Body of pancreas (tissue), 4 donors: ENCODE measurements around the gene INSIG1. TPM values are rescaled to one million over a fixed set of nuclear protein-coding genes. Genes with fewer than 3 reads are reported as not detected.

ENCODE experiments used
- ATAC-seq: fragments of 150-250 bp; one replicate; pipeline ENCODE4 v1.9.1; 2016
- DNase-seq, 4 donors: peaks; one replicate each; pipeline ENCODE4 v3.0.0-alpha.2; 2019
- H3K27ac ChIP-seq, 4 donors: fragments of 200-600 bp; sonication (generic); 1 replicate in 3 of 4; 2 replicates in 1 of 4; pipeline versions ENCODE4 v1.5.1 to v1.6.1; 2016 to 2019; ENCODE audit warnings: mild to moderate bottlenecking in 1 of 4, mixed read lengths in 1 of 4, moderate library complexity in 1 of 4
- H3K27me3 ChIP-seq, 2 donors: fragments of 200-600 bp; sonication (generic); one replicate each; pipeline ENCODE4 v1.6.0; 2016; ENCODE audit warnings: mild to moderate bottlenecking in 1 of 2
- H3K36me3 ChIP-seq, 2 donors: fragments of 200-600 bp; sonication (generic); replicated peaks in 1 of 2; 2 replicates each; pipeline ENCODE4 v1.5.1; 2016; ENCODE audit warnings: low read depth in 2 of 2; ENCODE audit not compliant: insufficient read depth in 1 of 2
- H3K4me1 ChIP-seq: fragments of 200-600 bp; sonication (generic); one replicate; pipeline ENCODE4 v1.6.0; 2016
- H3K4me3 ChIP-seq, 2 donors: fragments of 200-600 bp; sonication (generic); 1 replicate in 1 of 2; 2 replicates in 1 of 2; pipeline ENCODE4 v1.5.1; 2016 to 2019
- H3K9me3 ChIP-seq, 3 donors: fragments of 200-600 bp; sonication (generic); 1 replicate in 2 of 3; 2 replicates in 1 of 3; pipeline ENCODE4 v1.5.1; 2016
- POLR2A ChIP-seq, 3 donors: fragments of 450-650 bp; IDR thresholded peaks; one replicate each; pipeline ENCODE4 v1.6.1; 2016; ENCODE audit warnings: antibody characterized with exemption in 3 of 3, mild to moderate bottlenecking in 2 of 3
- WGBS, 2 donors: methylation state at CpG; one replicate each; pipeline ENCODE4 v1.1.5; 2017; 5-methylcytosine and 5-hydroxymethylcytosine counted together
- intact Hi-C: fragments of 100-400 bp; cut with DNase I; formaldehyde crosslinking; loops from one replicate; pipeline ENCODE4 v1.15.1; 2023
- total RNA-seq, 2 donors: library from RNA; depleted of rRNA; stranded (reverse); fragments of >200 nt; gene quantifications; one replicate each; pipeline ENCODE4 v1.1.0, GENCODE V29; 2016
- TF ChIP-seq, protein P1 (sequence below), 7 experiments: fragments of 450-650 bp in 4 of 7; fragments of 200-600 bp in 3 of 7; sonication (generic) in 3 of 7; IDR thresholded peaks; one replicate each; pipeline ENCODE4 v1.5.1; 2016 to 2019; ENCODE audit warnings: antibody characterized with exemption in 7 of 7

INSIG1 gene
- total RNA-seq = 10 to 100 TPM; 47.0 to 79.8 TPM

DNA sequence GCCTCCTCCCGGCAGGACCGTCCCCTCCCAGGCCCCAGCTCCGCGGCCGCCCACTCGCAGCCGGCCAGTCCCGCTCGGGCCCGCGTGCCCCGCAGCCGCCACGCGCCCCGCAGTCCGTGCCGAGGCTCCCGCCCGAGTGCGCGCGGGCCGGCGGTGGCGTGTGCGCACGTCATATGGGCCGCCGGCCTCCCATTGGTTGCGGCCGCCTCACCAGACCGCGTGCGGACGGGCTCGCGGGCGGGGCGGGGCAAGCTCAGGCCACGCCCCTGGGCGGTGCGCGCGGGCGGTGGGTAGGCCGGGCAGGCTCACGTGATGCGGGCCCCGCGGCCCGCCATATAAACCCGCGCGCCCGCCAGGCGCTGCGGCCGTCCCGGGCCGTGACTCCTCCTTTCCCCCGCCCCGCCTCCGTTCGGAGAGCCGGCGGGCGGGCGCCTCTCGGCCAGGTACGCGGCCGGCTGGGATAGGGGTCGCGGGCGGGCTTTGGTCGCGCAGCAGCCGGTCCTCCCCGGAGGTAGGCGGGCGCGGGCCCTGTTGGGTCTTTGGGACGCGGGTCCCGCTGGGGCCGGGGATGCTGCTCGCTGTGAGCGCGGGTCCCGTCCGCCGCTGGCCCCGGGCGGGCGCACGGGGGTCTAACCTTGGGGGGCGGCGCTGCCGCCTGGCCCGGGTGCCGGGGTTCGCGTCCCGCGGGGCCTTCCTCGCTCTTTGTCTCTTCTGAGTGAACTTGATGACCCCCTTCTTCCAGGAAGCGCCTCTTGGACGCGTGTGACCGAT is at the start of gene INSIG1:
INSIG1 (plus strand) TSS at position 362 of the 771 bp plus-strand sequence; CDS start at position 770, 408 bp downstream.
- TF ChIP-seq, protein P1, sequence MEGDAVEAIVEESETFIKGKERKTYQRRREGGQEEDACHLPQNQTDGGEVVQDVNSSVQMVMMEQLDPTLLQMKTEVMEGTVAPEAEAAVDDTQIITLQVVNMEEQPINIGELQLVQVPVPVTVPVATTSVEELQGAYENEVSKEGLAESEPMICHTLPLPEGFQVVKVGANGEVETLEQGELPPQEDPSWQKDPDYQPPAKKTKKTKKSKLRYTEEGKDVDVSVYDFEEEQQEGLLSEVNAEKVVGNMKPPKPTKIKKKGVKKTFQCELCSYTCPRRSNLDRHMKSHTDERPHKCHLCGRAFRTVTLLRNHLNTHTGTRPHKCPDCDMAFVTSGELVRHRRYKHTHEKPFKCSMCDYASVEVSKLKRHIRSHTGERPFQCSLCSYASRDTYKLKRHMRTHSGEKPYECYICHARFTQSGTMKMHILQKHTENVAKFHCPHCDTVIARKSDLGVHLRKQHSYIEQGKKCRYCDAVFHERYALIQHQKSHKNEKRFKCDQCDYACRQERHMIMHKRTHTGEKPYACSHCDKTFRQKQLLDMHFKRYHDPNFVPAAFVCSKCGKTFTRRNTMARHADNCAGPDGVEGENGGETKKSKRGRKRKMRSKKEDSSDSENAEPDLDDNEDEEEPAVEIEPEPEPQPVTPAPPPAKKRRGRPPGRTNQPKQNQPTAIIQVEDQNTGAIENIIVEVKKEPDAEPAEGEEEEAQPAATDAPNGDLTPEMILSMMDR (IDR thresholded peaks at IDR 0.05) = peak in 2 of 7 experiments; percentile 8 to 28
- TF ChIP-seq POLR2A (IDR thresholded peaks at IDR 0.05) = peak; percentile 93 to 99 (median 96)
- Histone ChIP-seq H3K4me1 (peaks cover 45% of the 10 kb centered on the region), H3K9me3 (no peaks in the 10 kb centered on the region), H3K27me3 (no peaks in the 10 kb centered on the region), H3K4me3 (peak within 1 kb of the TSS; percentile 54 to 89), H3K27ac (peak within 1 kb of the TSS; percentile 93 to 99 (median 96)), H3K36me3 (no peaks in the 10 kb centered on the region)
- intact Hi-C loops = no loop called here
- ATAC-seq = peak; percentile 87
- DNase-seq = peak; percentile 93 to 96 (median 94)
- 0% methylated on average over 5 to 71 of the region's 111 CpGs for WGBS, 2 donors

DNA sequence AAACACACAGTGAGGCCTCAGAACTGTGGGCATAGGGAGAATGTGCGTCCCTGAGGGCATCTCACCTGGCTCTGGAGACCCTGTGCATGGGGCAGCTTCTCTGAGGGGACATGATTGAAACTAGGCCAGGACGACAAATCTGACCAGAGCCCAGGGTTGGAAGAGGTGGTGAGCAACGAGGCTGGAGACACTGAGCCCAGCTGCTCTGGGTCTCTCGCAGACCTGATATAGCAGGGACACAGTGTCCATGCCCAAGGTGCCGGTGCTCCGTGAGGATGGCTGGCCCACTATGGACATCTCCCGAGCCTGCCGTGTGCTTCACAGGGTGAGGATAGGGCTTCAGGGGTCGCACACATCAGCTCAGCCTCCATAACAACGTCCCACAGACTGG is 49.3 kb upstream of the INSIG1 start:
- TF ChIP-seq, protein P1 (IDR thresholded peaks at IDR 0.05) = no peak
- TF ChIP-seq POLR2A (IDR thresholded peaks at IDR 0.05) = no peak
- no peak overlapping the region for H3K4me3 ChIP-seq
- no peaks in the 10 kb centered on the region for H3K36me3 ChIP-seq
- H3K9me3 ChIP-seq = no peaks in the 10 kb centered on the region
- DNase-seq = no peak
- no peaks in the 10 kb centered on the region for H3K27me3 ChIP-seq
- intact Hi-C loops = no loop called here
- H3K27ac ChIP-seq = no peak overlapping the region
- peaks cover 28% of the 10 kb centered on the region for H3K4me1 ChIP-seq
- WGBS, 2 donors = 93 to 94% methylated on average over 10 of the region's 10 CpGs
- ATAC-seq = no peak

DNA sequence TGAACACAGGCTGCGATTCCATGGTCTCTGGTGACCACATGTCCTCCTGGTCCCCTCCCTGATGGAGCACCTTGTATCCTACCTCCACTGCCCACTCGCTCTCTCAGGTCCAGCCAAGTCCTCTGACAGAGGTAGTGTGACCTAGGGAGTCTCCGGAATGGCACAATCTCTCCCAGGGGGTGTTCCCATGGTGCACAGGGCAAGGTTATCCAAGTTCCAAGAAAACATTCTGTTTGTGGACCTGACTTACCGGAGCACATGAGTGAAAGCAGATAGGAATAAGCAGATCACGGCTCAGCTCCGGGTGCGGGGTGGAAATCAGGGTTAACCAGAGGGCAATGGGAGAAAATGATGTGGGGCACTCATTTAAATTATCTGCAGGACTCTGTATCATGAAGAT is 45.8 kb upstream of the INSIG1 start:
- H3K4me1 ChIP-seq = peaks cover 57% of the 10 kb centered on the region
- no peaks in the 10 kb centered on the region for H3K27me3 ChIP-seq
- peak overlapping the region; percentile 86 to 92 (median 90) for H3K27ac ChIP-seq
- peak in 2 of 3 donors; percentile 30 to 33 for TF ChIP-seq POLR2A (IDR thresholded peaks at IDR 0.05)
- TF ChIP-seq, protein P1 (IDR thresholded peaks at IDR 0.05) = no peak
- no peak overlapping the region for H3K4me3 ChIP-seq
- intact Hi-C loops = no loop called here
- ATAC-seq = peak; percentile 25
- WGBS, 2 donors = 24 to 33% methylated on average over 7 of the region's 7 CpGs
- peak; percentile 43 to 68 (median 64) for DNase-seq
- no peaks in the 10 kb centered on the region for H3K9me3 ChIP-seq
- no peaks in the 10 kb centered on the region for H3K36me3 ChIP-seq

DNA sequence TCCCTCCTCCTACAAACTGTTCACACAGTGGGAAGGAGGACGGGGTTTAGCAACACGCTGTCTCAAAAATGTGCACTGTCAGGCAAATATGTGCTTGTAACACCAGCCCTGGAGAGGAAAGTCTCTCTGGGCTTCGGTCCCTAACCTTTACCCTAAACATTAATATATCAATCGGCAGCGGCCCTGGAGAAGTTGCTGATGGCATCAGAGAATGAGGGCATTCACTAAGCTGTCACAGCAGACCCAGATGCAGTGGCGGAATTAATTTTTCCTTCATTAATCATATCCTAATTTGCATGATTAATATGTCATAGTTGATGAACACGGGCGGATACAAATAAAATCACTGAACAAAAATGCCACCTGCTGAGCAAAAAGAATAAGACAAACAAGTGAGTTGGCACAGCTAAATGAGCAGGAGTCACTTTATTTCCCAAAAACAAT is 45.2 kb upstream of the INSIG1 start:
- peak overlapping the region; percentile 86 to 92 (median 90) for H3K27ac ChIP-seq
- H3K4me1 ChIP-seq = peaks cover 63% of the 10 kb centered on the region
- DNase-seq (peak in 2 of 4 donors; percentile 28 to 33), ATAC-seq (peak; percentile 16)
- no peak for TF ChIP-seq POLR2A (IDR thresholded peaks at IDR 0.05)
- TF ChIP-seq, protein P1 (IDR thresholded peaks at IDR 0.05) = peak in 5 of 7 experiments; percentile 6 to 52 (median 46)
- WGBS, 2 donors = 7 to 28% methylated on average over 8 of the region's 8 CpGs
- H3K4me3 ChIP-seq = no peak overlapping the region
- no peaks in the 10 kb centered on the region for H3K36me3 ChIP-seq
- no peaks in the 10 kb centered on the region for H3K27me3 ChIP-seq
- intact Hi-C loops = no loop called here
- H3K9me3 ChIP-seq = no peaks in the 10 kb centered on the region
